Testis (tissue), 2 donors: Measurements from ENCODE around the gene EYS.

Source experiments
- CTCF ChIP-seq, 3 experiments: fragments of 450-650 bp in 2 of 3; fragments of 200-600 bp in 1 of 3; sonication (generic) in 1 of 3; IDR thresholded peaks; one replicate each; pipeline ENCODE4 v1.5.1; 2016 to 2019; ENCODE audit warnings: antibody characterized with exemption in 3 of 3, mild to moderate bottlenecking in 2 of 3, moderate library complexity in 1 of 3
- POLR2A ChIP-seq: fragments of 450-650 bp; IDR thresholded peaks from one replicate; pipeline ENCODE4 v1.6.1; 2017; ENCODE audit warnings: antibody characterized with exemption, mild to moderate bottlenecking, moderate library complexity

- TF ChIP-seq POLR2A: no peak
- no peak for TF ChIP-seq CTCF (IDR thresholded peaks at IDR 0.05)
Measured at GRCh38 chr6:64429926-64430325, 1277.1 kb downstream of the EYS start.
